Fibroblast of lung (primary cell): Measurements from ENCODE around the gene LRRC74A. TPM values are rescaled to one million over a fixed set of nuclear protein-coding genes. Genes with fewer than 3 reads are reported as not detected.
A peak's percentile ranks its signal among the peaks of the same experiment; 100 is the strongest.

ENCODE experiments used
- DNase-seq, 2 donors: peaks; one replicate each; pipeline versions ENCODE4 v3.0.0 to v3.0.0-alpha.2; 2010; ENCODE audit warnings: low read depth in 2 of 2
- H2AFZ ChIP-seq: 2 replicates; pipeline ENCODE4 v1.5.1; 2012; ENCODE audit warnings: low read length, control low read depth, inconsistent platforms
- H3K27ac ChIP-seq: 2 replicates; pipeline ENCODE4 v1.5.1; 2011; ENCODE audit warnings: low read length, control low read depth; ENCODE audit not compliant: insufficient read depth
- H3K27me3 ChIP-seq: 2 replicates; pipeline ENCODE4 v1.5.1; 2011; ENCODE audit warnings: mild to moderate bottlenecking, low read length; ENCODE audit not compliant: control insufficient read depth, insufficient read depth
- H3K36me3 ChIP-seq: 2 replicates; pipeline ENCODE4 v1.5.1; 2011; ENCODE audit warnings: low read length; ENCODE audit not compliant: control insufficient read depth, insufficient read depth
- H3K4me1 ChIP-seq: 2 replicates; pipeline ENCODE4 v1.5.1; 2011; ENCODE audit warnings: low read length; ENCODE audit not compliant: control insufficient read depth, insufficient read depth; ENCODE audit errors: extremely low read depth
- H3K4me2 ChIP-seq: 2 replicates; pipeline ENCODE4 v1.5.1; 2011; ENCODE audit warnings: low read length, control low read depth; ENCODE audit not compliant: insufficient read depth; ENCODE audit errors: extremely low read depth
- H3K4me3 ChIP-seq, 4 experiments: fragments of 200-600 bp in 1 of 4; sonication (generic) in 1 of 4; replicated peaks in 1 of 4; 2 replicates each; pipeline ENCODE4 v1.5.1; 2011 to 2016; ENCODE audit warnings: low read length in 4 of 4, low read depth in 3 of 4, mild to moderate bottlenecking in 3 of 4, control low read depth in 2 of 4, inconsistent platforms in 1 of 4, mixed read lengths in 1 of 4; ENCODE audit not compliant: insufficient read depth in 1 of 4; ENCODE audit errors: control extremely low read depth in 1 of 4
- H3K79me2 ChIP-seq: 2 replicates; pipeline ENCODE4 v1.5.1; 2012; ENCODE audit warnings: mild to moderate bottlenecking, low read length, inconsistent platforms; ENCODE audit not compliant: control insufficient read depth, insufficient read depth
- H3K9ac ChIP-seq: 2 replicates; pipeline ENCODE4 v1.5.1; 2011; ENCODE audit warnings: mild to moderate bottlenecking, low read length, control low read depth; ENCODE audit not compliant: insufficient read depth
- H3K9me3 ChIP-seq: 2 replicates; pipeline ENCODE4 v1.5.1; 2012; ENCODE audit warnings: low read depth, low read length; ENCODE audit not compliant: control insufficient read depth, insufficient read depth
- H4K20me1 ChIP-seq: 2 replicates; pipeline ENCODE4 v1.5.1; 2011; ENCODE audit warnings: low read length; ENCODE audit not compliant: control insufficient read depth, insufficient read depth; ENCODE audit errors: extremely low read depth
- EZH2 ChIP-seq: IDR thresholded peaks from 2 replicates; pipeline ENCODE4 v1.5.1; 2012; ENCODE audit warnings: low read length, control low read depth, mild to moderate bottlenecking; ENCODE audit errors: missing control alignments
- polyA plus RNA-seq, 2 donors: library from polyadenylated mRNA; depleted of rRNA in 1 of 2; stranded (reverse) in 1 of 2; unstranded in 1 of 2; fragments of >200 nt; gene quantifications; 2 replicates each; pipeline ENCODE4 v1.2.1, GENCODE V29; 2011 to 2012; ENCODE audit warnings: missing spikeins in 1 of 2
- total RNA-seq: library from RNA; depleted of rRNA; stranded (reverse); fragments of >200 nt; gene quantifications from 2 replicates; pipeline ENCODE4 v1.2.1, GENCODE V29; 2014
- TF ChIP-seq, protein P1 (sequence below), 2 donors: IDR thresholded peaks in 1 of 2; conservative IDR thresholded peaks in 1 of 2; 1 replicate in 1 of 2; 2 replicates in 1 of 2; pipeline ENCODE4 v1.5.1; 2011 to 2012; ENCODE audit warnings: low read length in 2 of 2, control low read depth in 1 of 2, inconsistent platforms in 1 of 2, low read depth in 1 of 2, mild to moderate bottlenecking in 1 of 2

The LRRC74A gene
- total and polyA plus RNA-seq, 2 donors (not counting 1 experiment from before 2014, with no cell fraction given), result not detected

- Histone ChIP-seq H3K4me3 (no peak overlapping the region), H3K79me2 (no peaks in the 10 kb centered on the region), H2AFZ (no peak overlapping the region), H3K9ac (no peak overlapping the region), H3K4me2 (no peak overlapping the region), H3K9me3 (no peaks in the 10 kb centered on the region), H3K4me1 (no peaks in the 10 kb centered on the region), H3K36me3 (no peaks in the 10 kb centered on the region), H4K20me1 (no peaks in the 10 kb centered on the region), H3K27me3 (no peaks in the 10 kb centered on the region), H3K27ac (no peak overlapping the region)
- TF ChIP-seq, protein P1, sequence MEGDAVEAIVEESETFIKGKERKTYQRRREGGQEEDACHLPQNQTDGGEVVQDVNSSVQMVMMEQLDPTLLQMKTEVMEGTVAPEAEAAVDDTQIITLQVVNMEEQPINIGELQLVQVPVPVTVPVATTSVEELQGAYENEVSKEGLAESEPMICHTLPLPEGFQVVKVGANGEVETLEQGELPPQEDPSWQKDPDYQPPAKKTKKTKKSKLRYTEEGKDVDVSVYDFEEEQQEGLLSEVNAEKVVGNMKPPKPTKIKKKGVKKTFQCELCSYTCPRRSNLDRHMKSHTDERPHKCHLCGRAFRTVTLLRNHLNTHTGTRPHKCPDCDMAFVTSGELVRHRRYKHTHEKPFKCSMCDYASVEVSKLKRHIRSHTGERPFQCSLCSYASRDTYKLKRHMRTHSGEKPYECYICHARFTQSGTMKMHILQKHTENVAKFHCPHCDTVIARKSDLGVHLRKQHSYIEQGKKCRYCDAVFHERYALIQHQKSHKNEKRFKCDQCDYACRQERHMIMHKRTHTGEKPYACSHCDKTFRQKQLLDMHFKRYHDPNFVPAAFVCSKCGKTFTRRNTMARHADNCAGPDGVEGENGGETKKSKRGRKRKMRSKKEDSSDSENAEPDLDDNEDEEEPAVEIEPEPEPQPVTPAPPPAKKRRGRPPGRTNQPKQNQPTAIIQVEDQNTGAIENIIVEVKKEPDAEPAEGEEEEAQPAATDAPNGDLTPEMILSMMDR (conservative IDR thresholded peaks at IDR 0.05 in 1 of 2, IDR thresholded peaks at IDR 0.05 in 1 of 2; ENCODE audit: low read depth in 1 of 2, low read length in 2 of 2), result no peak
- TF ChIP-seq EZH2, result no peak
- no peak for DNase-seq
These were observed 32.9 kb upstream of the LRRC74A start for GRCh38 chr14:76793324-76793723.

DNA sequence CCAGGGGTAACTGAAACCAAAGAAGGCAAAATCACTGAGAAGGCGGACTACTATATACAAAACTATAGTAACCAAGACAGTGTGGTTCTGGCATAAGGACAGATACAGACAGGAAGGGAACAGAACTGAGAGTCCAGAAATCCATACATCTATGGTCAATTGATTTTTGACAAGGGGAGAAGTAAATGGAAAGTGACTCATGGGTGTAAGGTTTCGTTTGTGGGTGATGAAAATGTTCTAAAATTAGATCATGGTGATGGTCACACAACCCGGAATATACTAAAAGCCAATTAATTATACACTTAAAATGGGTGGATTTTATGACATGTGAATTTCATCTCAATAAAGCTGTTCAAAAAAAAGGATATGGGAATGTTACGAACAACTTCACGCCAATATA, 32.3 kb upstream of the LRRC74A start:
- no peaks in the 10 kb centered on the region for H3K36me3 ChIP-seq
- H3K9me3 ChIP-seq, result no peaks in the 10 kb centered on the region

DNA sequence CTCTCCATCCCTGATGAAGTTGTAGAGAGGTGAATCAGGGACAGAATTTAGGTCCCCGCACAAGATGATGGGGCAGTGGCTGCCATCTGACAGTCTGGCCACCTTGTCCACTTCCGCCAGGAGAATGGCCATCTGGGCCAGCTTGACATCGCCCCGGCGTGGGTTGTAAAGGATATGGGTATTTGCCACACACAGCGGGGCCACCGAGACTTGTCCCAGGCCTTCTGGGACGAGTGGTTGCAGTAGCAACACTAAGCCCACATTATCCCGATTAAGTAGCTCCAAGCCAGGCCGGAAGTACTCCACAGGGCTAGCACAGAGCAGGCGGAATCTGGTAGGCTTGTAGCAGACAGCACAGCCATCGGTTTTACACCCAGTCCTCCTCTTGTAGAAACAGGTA, 19.8 kb upstream of the LRRC74A start:
- Histone ChIP-seq H3K4me2 (no peak overlapping the region), H3K4me1 (no peaks in the 10 kb centered on the region), H3K27ac (no peak overlapping the region), H3K27me3 (no peaks in the 10 kb centered on the region), H3K4me3 (no peak overlapping the region), H3K9me3 (no peaks in the 10 kb centered on the region), H3K9ac (no peak overlapping the region), H3K36me3 (peaks cover 3% of the 10 kb centered on the region), H2AFZ (no peak overlapping the region), H4K20me1 (no peaks in the 10 kb centered on the region), H3K79me2 (no peaks in the 10 kb centered on the region)
- DNase-seq, result no peak
- TF ChIP-seq, protein P1 (conservative IDR thresholded peaks at IDR 0.05 in 1 of 2, IDR thresholded peaks at IDR 0.05 in 1 of 2; ENCODE audit: low read depth in 1 of 2, low read length in 2 of 2), result no peak
- no peak for TF ChIP-seq EZH2

More for the DNA sequence above, 32.3 kb upstream of the LRRC74A start:
- H4K20me1 ChIP-seq, result no peaks in the 10 kb centered on the region
- H2AFZ ChIP-seq, result no peak overlapping the region
- no peak overlapping the region for H3K4me3 ChIP-seq
- no peak overlapping the region for H3K4me2 ChIP-seq
- H3K9ac ChIP-seq, result no peak overlapping the region
- peak in 1 of 2 donors; percentile 60 for DNase-seq
- H3K79me2 ChIP-seq, result no peaks in the 10 kb centered on the region
- no peak overlapping the region for H3K27ac ChIP-seq
- H3K27me3 ChIP-seq, result no peaks in the 10 kb centered on the region
- no peaks in the 10 kb centered on the region for H3K4me1 ChIP-seq
- TF ChIP-seq, protein P1 (conservative IDR thresholded peaks at IDR 0.05 in 1 of 2, IDR thresholded peaks at IDR 0.05 in 1 of 2; ENCODE audit: low read depth in 1 of 2, low read length in 2 of 2), result no peak
- no peak for TF ChIP-seq EZH2
